K562 (cell line): ENCODE results near the gene DAB2IP. TPM values are rescaled to one million over a fixed set of nuclear protein-coding genes. Genes with fewer than 3 reads are reported as not detected.

Experiments
- ATAC-seq: fragments of 200-7000 bp; cut with Tn5 transposase; 3 replicates; pipeline ENCODE4 v1.9.1; 2020; ENCODE audit warnings: moderate library complexity
- BruUV-seq: library from RNA; stranded (reverse); fragments of 400-500 nt; replicated peaks from 2 replicates; lab custom pipeline; 2021; lab: Mats Ljungman, UMichigan
- CTCF ChIA-PET: fragments of 300-600 bp; formaldehyde crosslinking; extraction: SDS; loops from one replicate; lab custom pipeline; 2021; ENCODE audit warnings: low intra/inter-chr PET ratio; lab: Yijun Ruan, JAX
- POLR2A ChIA-PET: fragments of 300-600, 350-650 bp; sonication (Branson Sonifier 250); formaldehyde crosslinking; extraction: SDS; loops from one replicate; lab custom pipeline; 2021; ENCODE audit warnings: antibody characterized with exemption, inconsistent platforms; lab: Yijun Ruan, JAX
- DNase-seq, 4 experiments: peaks; one replicate each; pipeline versions ENCODE4 v3.0.0 to v3.0.0-alpha.2; 2011 to 2018; ENCODE audit warnings: low spot score in 3 of 4, mixed read lengths in 3 of 4; ENCODE audit errors: extremely low read depth in 1 of 4
- FAIRE-seq: peaks from 2 replicates; lab custom pipeline; 2011; peaks lifted over from hg19 to GRCh38; lab: Jason Lieb, UNC
- H2AFZ ChIP-seq: 2 replicates; pipeline ENCODE4 v1.6.0; 2011; ENCODE audit warnings: low read depth, low read length, control low read depth, inconsistent platforms
- H3K27ac ChIP-seq: fragments of 200-600 bp; 3 replicates; pipeline ENCODE4 v1.8.0; 2011; ENCODE audit warnings: low read depth, mild to moderate bottlenecking, control low read depth, inconsistent platforms, low read length, moderate library complexity, mixed read lengths; ENCODE audit errors: extremely low read depth
- H3K27me3 ChIP-seq, 2 experiments: fragments of 300-600 bp in 1 of 2; 2 replicates in 1 of 2; 3 replicates in 1 of 2; pipeline versions ENCODE4 v1.6.0 to v1.8.0; 2011; ENCODE audit warnings: inconsistent platforms in 2 of 2, low read length in 2 of 2, mild to moderate bottlenecking in 1 of 2, mixed read lengths in 1 of 2, moderate library complexity in 1 of 2; ENCODE audit not compliant: control insufficient read depth in 2 of 2, insufficient read depth in 2 of 2
- H3K36me3 ChIP-seq: fragments of 300-600 bp; 3 replicates; pipeline ENCODE4 v1.8.0; 2011; ENCODE audit warnings: mild to moderate bottlenecking, low read length, inconsistent platforms; ENCODE audit not compliant: control insufficient read depth, insufficient read depth
- H3K4me1 ChIP-seq, 2 experiments: fragments of 200-600 bp in 1 of 2; replicated peaks in 1 of 2; 2 replicates in 1 of 2; 3 replicates in 1 of 2; pipeline versions ENCODE4 v1.5.1 to v1.8.0; 2011; ENCODE audit warnings: inconsistent platforms in 2 of 2, low read length in 2 of 2, mild to moderate bottlenecking in 1 of 2, mixed read lengths in 1 of 2, moderate library complexity in 1 of 2; ENCODE audit not compliant: control insufficient read depth in 2 of 2, insufficient read depth in 2 of 2
- H3K4me2 ChIP-seq: 2 replicates; pipeline ENCODE4 v1.6.1; 2011; ENCODE audit warnings: low read length, control low read depth, inconsistent platforms, mixed read lengths; ENCODE audit not compliant: insufficient read depth
- H3K4me3 ChIP-seq: fragments of 200-600 bp; sonication (generic), shearing (Covaris generic); 2 replicates; pipeline ENCODE4 v1.5.1; 2016; ENCODE audit warnings: control low read depth, inconsistent platforms
- H3K79me2 ChIP-seq: fragments of 200-600 bp; 3 replicates; pipeline ENCODE4 v1.8.0; 2011; ENCODE audit warnings: low read length, inconsistent platforms; ENCODE audit not compliant: control insufficient read depth, insufficient read depth
- H3K9ac ChIP-seq, 2 experiments: 2 replicates each; pipeline versions ENCODE4 v1.6.0 to v1.6.1; 2011; ENCODE audit warnings: low read depth in 2 of 2, low read length in 2 of 2, control low read depth in 1 of 2, inconsistent platforms in 1 of 2, mild to moderate bottlenecking in 1 of 2, mixed read lengths in 1 of 2; ENCODE audit not compliant: insufficient read depth in 1 of 2
- H3K9me1 ChIP-seq: one replicate; pipeline ENCODE4 v1.6.0; 2011; ENCODE audit warnings: inconsistent platforms, mild to moderate bottlenecking, low read length, moderate library complexity; ENCODE audit not compliant: control insufficient read depth, insufficient read depth
- H3K9me3 ChIP-seq: replicated peaks from 2 replicates; pipeline ENCODE4 v1.5.1; 2011; ENCODE audit warnings: low read depth, low read length, inconsistent platforms; ENCODE audit not compliant: control insufficient read depth, insufficient read depth
- H4K20me1 ChIP-seq: replicated peaks from 2 replicates; pipeline ENCODE4 v1.6.1; 2011; ENCODE audit warnings: low read length, inconsistent platforms, mixed read lengths; ENCODE audit not compliant: control insufficient read depth, insufficient read depth
- DMBX1 ChIP-seq: fragments of 250-450 bp; sonication (Bioruptor Pico); IDR thresholded peaks from 2 replicates; pipeline ENCODE4 v1.8.0; 2022; ENCODE audit warnings: inconsistent platforms, mild to moderate bottlenecking, moderate library complexity, borderline replicate concordance
- ZNF584 ChIP-seq: fragments of 200-800 bp; sonication (Bioruptor generic); IDR thresholded peaks from 2 replicates; pipeline ENCODE4 v1.6.1; 2016; ENCODE audit warnings: low read depth, mild to moderate bottlenecking, missing genetic modification characterization, missing compliant biosample characterization
- WGBS: fragments of 100-300 bp; shearing (Covaris generic); methylation state at CpG from one replicate; pipeline ENCODE4 v1.1.6; 2016; ENCODE audit warnings: low coverage, mixed read lengths; ENCODE audit not compliant: insufficient coverage; ENCODE audit errors: missing lambda C conversion rate; 5-methylcytosine and 5-hydroxymethylcytosine counted together
- in situ Hi-C: fragments of 300-500 bp; cut with MboI; formaldehyde crosslinking; loops from 4 replicates; pipeline ENCODE4 v1.15.0; 2018; ENCODE audit warnings: inconsistent platforms, mixed read lengths
- intact Hi-C: fragments of 100-400 bp; cut with micrococcal nuclease; formaldehyde crosslinking; loops from 2 replicates; pipeline ENCODE4 v1.14.2; 2022
- polyA plus RNA-seq, 8 experiments: library from polyadenylated mRNA; depleted of rRNA in 4 of 8; stranded (reverse) in 5 of 8; unstranded in 3 of 8; fragments of >200 nt; fragmentation: Nextera tagmentation in 2 of 8; fragmentation: Illumina TruSeq in 1 of 8; extraction: Ambion mirVana in 2 of 8; extraction: Trizol in 1 of 8; gene quantifications; 2 replicates each; pipeline versions ENCODE4 v1.2.1 to v1.2.3, GENCODE V29; 2011 to 2014; ENCODE audit warnings: inconsistent platforms in 1 of 8, missing spikeins in 1 of 8
- total RNA-seq, 7 experiments: library from RNA; depleted of rRNA in 6 of 7; stranded (reverse); fragments of >200 nt in 6 of 7; fragmentation: Illumina TruSeq in 2 of 7; extraction: Trizol in 2 of 7; gene quantifications; 2 replicates each; pipeline versions ENCODE4 v1.2.1 to v1.2.3, GENCODE V29; 2011 to 2021; ENCODE audit warnings: low replicate concordance in 1 of 7
- TF ChIP-seq, protein P1 (sequence below): fragments of 250-450 bp; sonication (Bioruptor Pico); IDR thresholded peaks from 2 replicates; pipeline ENCODE4 v1.5.0; 2021
- TF ChIP-seq, protein P2 (sequence below): fragments of 200-600 bp; sonication (generic); IDR thresholded peaks from one replicate; pipeline ENCODE4 v1.6.1; 2012; ENCODE audit warnings: mild to moderate bottlenecking, low read depth, low read length, inconsistent platforms

The DAB2IP gene
- total and polyA plus RNA-seq, 9 of the 15 experiments (the other 6 are each of a cell fraction or from before 2014, with no cell fraction given): 0.04 to 0.31 (median 0.08) TPM; not detected in 5

- intact Hi-C loops: no loop called here
- WGBS: 2% methylated on average over 4 of the region's 4 CpGs
- BruUV-seq: no TSS peak
- no peak for DNase-seq
- Histone ChIP-seq H2AFZ (no peak overlapping the region), H4K20me1 (0 out of 2 replicates have a peak, but pooled peaks cover 11% of the 10 kb centered on the region), H3K9me3 (no peaks in the 10 kb centered on the region), H3K4me2 (no peak overlapping the region), H3K4me3 (no peak overlapping the region), H3K27me3 (peaks cover 5 to 49% of the 10 kb centered on the region in 2 experiments; a peak in 3 of 5 replicates), H3K27ac (no peak overlapping the region), H3K79me2 (no peaks in the 10 kb centered on the region), H3K9me1 (no peaks in the 10 kb centered on the region), H3K9ac (no peak overlapping the region), H3K4me1 (peaks cover 0 to 3% of the 10 kb centered on the region in 2 experiments; a peak in 1 of 5 replicates), H3K36me3 (no peaks in the 10 kb centered on the region)
- FAIRE-seq: no peak
- POLR2A ChIA-PET: interaction anchor here (0.7 kb wide), 1 partner anchor 77 kb away, joined by 3 read pairs; no protein-coding TSS in a partner anchor
- CTCF ChIA-PET: no interaction called here
- ATAC-seq: no peak
- in situ Hi-C loops: loop anchor here (25.0 kb wide), 1 partner anchor 660 kb away; no protein-coding TSS in a partner anchor
- TF ChIP-seq ZNF584 (CRISPR knock-in tag) (no peak), DMBX1 (CRISPR knock-in tag) (no peak)
- TF ChIP-seq, protein P1, sequence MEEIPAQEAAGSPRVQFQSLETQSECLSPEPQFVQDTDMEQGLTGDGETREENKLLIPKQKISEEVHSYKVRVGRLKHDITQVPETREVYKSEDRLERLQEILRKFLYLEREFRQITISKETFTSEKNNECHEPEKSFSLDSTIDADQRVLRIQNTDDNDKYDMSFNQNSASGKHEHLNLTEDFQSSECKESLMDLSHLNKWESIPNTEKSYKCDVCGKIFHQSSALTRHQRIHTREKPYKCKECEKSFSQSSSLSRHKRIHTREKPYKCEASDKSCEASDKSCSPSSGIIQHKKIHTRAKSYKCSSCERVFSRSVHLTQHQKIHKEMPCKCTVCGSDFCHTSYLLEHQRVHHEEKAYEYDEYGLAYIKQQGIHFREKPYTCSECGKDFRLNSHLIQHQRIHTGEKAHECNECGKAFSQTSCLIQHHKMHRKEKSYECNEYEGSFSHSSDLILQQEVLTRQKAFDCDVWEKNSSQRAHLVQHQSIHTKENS (CRISPR knock-in tag): no peak
- TF ChIP-seq, protein P2, sequence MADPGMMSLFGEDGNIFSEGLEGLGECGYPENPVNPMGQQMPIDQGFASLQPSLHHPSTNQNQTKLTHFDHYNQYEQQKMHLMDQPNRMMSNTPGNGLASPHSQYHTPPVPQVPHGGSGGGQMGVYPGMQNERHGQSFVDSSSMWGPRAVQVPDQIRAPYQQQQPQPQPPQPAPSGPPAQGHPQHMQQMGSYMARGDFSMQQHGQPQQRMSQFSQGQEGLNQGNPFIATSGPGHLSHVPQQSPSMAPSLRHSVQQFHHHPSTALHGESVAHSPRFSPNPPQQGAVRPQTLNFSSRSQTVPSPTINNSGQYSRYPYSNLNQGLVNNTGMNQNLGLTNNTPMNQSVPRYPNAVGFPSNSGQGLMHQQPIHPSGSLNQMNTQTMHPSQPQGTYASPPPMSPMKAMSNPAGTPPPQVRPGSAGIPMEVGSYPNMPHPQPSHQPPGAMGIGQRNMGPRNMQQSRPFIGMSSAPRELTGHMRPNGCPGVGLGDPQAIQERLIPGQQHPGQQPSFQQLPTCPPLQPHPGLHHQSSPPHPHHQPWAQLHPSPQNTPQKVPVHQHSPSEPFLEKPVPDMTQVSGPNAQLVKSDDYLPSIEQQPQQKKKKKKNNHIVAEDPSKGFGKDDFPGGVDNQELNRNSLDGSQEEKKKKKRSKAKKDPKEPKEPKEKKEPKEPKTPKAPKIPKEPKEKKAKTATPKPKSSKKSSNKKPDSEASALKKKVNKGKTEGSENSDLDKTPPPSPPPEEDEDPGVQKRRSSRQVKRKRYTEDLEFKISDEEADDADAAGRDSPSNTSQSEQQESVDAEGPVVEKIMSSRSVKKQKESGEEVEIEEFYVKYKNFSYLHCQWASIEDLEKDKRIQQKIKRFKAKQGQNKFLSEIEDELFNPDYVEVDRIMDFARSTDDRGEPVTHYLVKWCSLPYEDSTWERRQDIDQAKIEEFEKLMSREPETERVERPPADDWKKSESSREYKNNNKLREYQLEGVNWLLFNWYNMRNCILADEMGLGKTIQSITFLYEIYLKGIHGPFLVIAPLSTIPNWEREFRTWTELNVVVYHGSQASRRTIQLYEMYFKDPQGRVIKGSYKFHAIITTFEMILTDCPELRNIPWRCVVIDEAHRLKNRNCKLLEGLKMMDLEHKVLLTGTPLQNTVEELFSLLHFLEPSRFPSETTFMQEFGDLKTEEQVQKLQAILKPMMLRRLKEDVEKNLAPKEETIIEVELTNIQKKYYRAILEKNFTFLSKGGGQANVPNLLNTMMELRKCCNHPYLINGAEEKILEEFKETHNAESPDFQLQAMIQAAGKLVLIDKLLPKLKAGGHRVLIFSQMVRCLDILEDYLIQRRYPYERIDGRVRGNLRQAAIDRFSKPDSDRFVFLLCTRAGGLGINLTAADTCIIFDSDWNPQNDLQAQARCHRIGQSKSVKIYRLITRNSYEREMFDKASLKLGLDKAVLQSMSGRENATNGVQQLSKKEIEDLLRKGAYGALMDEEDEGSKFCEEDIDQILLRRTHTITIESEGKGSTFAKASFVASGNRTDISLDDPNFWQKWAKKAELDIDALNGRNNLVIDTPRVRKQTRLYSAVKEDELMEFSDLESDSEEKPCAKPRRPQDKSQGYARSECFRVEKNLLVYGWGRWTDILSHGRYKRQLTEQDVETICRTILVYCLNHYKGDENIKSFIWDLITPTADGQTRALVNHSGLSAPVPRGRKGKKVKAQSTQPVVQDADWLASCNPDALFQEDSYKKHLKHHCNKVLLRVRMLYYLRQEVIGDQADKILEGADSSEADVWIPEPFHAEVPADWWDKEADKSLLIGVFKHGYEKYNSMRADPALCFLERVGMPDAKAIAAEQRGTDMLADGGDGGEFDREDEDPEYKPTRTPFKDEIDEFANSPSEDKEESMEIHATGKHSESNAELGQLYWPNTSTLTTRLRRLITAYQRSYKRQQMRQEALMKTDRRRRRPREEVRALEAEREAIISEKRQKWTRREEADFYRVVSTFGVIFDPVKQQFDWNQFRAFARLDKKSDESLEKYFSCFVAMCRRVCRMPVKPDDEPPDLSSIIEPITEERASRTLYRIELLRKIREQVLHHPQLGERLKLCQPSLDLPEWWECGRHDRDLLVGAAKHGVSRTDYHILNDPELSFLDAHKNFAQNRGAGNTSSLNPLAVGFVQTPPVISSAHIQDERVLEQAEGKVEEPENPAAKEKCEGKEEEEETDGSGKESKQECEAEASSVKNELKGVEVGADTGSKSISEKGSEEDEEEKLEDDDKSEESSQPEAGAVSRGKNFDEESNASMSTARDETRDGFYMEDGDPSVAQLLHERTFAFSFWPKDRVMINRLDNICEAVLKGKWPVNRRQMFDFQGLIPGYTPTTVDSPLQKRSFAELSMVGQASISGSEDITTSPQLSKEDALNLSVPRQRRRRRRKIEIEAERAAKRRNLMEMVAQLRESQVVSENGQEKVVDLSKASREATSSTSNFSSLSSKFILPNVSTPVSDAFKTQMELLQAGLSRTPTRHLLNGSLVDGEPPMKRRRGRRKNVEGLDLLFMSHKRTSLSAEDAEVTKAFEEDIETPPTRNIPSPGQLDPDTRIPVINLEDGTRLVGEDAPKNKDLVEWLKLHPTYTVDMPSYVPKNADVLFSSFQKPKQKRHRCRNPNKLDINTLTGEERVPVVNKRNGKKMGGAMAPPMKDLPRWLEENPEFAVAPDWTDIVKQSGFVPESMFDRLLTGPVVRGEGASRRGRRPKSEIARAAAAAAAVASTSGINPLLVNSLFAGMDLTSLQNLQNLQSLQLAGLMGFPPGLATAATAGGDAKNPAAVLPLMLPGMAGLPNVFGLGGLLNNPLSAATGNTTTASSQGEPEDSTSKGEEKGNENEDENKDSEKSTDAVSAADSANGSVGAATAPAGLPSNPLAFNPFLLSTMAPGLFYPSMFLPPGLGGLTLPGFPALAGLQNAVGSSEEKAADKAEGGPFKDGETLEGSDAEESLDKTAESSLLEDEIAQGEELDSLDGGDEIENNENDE: no peak
Observed at GRCh38 chr9:121676926-121677325, 25.5 kb downstream of the DAB2IP start.
